NCI-H146 (cell line): ENCODE results near the gene WHRN.
A peak's percentile ranks its signal among the peaks of the same experiment; 100 is the strongest.

Source experiments
- DNase-seq: peaks from one replicate; lab custom pipeline; 2025; lab: John Stamatoyannopoulos, UW

Gene WHRN

DNA sequence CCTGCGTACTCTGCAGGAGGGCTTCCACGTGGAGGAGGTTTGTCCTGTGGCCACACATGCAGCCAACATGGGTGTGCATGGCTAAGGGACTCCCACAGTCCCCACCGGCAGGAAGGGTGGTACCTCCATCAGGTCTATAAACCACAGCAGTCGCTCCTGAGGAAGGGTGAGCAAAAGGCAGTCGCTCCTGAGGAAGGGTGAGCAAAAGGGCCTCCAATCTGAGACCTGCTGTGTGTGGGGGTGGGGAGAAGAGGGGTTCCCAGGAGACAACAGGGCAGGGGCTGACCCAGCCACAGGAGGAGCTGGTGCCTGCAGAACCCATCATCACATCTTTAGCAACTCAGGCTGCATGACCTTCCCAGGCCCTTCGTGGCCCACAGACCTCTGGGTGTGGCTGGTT is 87.2 kb downstream of the WHRN start:
- DNase-seq, result no peak

DNA sequence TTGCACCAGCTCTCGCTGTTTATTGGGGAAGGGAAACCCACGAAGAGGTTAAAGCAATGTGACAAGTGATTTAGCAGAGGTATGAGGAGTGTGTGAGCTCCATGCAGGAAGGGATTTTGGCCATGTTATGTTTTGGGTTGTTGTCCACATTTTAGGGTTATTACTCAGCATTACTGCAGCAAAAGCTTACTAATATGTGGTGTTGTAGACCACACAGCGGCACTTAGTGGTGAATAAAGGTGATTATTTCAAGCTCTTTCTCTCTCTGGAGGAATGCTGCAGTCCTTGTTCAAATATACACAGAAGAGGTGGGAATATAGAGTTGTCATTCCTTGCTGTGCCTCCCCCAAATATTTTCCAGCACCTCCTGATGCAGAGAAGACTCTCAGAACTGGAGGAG is 87.8 kb downstream of the WHRN start:
- DNase-seq, result no peak

DNA sequence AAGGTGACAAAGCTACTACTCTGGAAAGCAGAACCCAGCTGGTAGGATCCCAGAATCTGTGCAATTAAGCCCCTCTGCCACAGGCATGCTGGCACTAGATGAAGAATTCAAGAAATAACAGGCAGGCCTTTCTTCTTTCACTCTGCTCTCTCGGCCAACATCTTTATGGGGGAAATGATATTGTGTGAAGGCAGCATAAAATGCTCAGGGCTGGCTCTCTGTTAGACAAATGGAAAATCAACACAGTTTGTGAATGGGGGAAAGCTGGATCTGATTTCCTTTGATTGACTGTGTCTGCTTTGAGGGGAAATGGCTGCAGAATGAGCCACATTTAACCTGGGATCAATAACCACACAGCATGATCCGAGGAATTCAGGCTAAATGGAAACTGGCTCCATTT is 88.4 kb downstream of the WHRN start:
- no peak for DNase-seq

DNA sequence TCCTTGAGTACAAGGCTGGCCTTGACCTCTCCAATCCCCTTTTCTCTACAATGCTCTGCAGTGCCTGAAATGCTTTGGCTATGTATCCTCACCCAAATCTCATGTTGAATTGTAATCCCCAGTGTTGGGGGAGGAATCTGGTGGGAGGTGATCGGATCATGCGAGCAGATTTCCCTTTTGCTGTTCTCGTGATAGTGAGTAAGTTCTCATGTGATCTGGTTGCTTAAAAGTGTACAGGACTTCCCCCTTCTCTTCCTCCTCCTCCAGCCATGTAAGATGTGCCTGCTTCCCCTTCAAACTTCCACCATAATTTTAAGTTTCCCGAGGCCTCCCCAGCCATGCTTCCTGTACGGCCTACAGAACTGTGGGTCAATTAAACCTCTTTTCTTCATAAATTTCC is 89.0 kb downstream of the WHRN start:
- DNase-seq, result no peak

DNA sequence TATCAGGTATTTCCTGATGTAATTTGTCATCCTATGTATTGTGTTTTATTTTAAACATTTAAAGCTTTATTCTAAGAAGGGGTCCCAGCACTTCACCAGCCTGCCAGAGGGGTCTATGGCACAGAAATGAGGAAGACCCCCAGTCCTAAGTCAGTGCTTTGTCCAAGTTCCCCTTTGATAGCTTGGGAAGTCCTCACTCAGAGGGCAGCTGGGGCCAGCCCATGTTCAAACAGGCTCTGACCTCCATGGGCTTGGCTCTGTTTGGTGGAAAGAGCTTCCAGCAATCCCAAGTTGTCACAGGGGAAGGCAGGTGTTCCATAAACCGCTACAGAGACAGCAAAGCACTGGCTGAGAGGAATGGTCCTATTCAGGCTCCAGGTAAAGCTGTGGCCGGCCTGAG is 90.9 kb downstream of the WHRN start:
- DNase-seq, result no peak

DNA sequence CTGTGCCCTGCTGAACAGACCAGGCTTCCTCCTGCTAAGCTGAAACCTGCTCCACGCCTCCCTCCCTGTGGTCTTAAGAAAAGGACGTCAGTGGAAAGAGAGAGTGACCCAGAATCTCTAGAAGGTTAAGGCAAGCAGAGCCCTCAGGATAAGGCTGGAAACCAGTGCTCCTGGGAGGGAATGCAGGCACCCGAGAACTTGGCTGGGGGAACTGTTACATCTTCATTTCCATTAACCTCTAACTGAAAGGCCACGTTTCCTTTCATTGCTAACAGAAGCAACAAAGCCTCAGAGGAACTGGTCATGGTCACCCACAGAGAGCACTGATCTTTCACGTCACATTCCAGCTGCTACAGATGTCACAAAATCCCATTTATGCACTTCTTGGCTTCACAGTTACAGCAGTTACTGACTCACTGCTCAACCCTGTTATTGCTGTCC is 91.4 kb downstream of the WHRN start:
- no peak for DNase-seq

DNA sequence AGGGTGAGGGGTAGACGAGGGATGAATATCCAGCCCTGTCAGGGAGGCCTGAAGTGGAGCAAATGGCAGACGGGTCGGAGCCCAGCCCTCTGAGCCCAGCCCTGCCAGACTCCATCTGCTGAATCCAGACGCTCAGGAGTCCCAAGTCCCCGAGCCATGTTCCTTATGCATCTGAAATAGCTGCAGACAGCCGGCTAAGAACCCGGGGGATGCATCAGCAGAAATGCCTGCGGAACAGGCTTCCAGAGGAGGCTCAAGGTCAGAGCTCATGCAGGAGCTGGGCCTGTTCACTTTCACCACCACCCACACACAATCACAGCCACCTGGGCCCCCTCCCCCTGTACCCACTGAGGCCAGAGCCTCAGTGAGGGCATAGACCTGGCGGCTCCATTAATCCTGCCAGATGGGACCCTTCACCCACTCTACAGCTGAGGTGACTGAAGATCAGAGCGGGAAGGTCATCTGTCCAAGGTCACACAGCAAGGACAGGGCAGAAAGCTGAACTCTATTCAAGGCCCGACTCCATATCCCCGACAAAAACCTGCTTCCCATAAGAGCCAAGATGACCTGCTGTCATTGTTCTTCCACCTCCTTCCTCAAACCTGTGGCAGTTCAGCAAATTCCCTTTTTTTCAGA is 93.1 kb downstream of the WHRN start:
- no peak for DNase-seq

DNA sequence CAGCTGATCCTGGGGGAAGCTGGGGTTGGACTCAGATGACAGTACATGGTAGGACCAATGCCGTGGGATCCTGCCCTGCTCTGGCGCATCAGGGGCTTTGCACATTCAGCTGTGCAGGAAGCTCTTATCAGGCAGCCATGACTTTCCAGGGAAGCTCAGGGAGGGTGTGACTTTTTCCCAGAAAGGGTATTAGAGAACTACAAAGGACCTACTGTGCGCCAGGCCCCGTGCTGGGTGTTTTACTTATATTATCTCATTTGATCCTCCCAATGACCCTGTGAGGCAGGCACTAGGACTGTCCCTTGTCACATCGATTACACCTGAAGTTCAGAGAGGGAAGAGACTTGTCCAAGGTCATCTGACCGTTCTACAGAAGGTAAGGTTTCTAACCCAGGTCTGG is 93.8 kb downstream of the WHRN start:
- no peak for DNase-seq

DNA sequence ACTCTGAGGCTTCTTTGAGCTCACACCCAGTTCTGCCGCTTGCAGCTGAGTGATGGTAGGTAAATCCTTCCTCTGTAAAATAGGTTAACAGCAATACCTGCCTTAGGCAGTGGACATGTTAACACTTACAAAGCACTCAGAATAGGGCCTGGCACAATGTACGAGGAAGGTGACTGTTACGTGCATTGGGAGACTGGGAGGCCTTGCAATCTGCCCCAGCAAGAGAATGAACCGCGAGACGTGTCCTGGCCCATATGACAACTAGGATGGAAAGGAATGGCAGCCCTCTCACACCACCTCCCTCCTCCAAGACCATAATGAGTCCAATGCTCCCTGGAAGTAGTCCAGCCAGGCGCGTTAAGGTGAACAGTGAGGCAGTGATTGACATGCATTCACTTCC is 94.4 kb downstream of the WHRN start:
- no peak for DNase-seq

DNA sequence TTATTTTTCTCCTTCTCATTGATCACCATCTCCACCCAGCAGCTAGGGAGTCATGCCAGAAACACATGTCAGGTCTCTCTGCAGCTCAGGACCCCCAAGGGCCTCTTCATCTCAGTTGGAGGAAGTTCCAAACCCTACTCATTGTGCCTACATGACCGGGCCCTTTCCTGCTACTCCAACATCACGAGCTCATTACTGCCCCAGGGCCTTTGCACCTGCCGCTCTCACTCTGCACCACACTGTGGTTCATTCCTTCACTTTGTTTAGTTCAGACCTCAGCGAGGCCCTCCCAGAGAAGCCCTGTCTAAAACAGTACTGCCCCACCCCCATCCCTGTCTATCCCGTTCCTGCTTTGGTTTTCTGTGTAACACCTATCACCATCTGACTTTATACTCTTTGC is 95.4 kb downstream of the WHRN start:
- DNase-seq, result no peak

DNA sequence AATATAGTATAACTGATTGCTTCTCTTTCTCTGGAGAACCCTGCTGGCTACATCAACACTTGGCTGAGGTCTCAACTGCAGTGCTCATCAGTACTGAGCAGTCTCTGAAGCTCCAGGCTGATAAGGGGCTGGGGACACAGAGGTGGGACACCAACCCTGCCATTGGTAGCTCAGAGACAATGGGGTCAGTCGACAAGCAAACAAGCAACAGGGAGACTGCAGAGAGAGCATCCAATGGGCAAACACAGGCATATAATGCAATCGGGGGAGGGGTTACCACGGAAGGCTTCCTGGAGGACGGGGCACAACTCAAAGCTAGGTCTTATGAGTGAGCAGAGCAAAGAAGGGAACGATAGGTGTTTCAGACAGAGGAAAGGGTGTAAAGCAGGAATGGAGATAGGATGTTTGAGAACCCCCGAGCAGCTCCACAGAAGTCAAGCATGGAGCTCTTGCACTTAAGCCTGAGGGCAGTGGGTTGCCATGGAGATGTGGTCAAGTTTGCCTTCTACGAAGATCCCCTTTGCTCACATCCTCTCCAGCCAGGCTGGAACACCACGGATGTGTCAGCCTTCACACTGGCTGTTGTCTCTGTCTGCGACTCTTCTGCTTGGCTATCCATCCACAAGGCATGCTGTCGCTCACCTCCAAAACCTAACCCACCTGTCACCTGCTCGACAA is 96.0 kb downstream of the WHRN start:
- DNase-seq, result no peak

DNA sequence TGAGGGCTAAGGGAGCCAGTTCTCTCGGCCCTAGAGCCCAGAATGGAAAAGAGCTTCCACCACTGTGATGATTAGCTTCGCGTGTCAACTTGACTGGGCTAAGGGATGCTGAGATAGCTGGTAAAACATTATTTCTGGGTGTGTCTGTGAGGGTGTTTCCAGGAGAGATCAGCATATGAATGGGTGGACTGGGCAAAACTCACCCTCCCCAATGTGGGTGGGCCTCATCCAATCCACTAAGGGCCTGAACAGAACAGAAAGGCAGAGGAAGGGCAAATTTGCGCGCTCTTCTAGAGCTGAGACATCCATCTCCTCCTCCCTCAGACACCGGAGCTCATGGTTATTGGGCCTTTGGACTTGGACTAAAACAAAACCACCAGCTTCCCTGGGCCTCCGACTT is 96.6 kb downstream of the WHRN start:
- no peak for DNase-seq

DNA sequence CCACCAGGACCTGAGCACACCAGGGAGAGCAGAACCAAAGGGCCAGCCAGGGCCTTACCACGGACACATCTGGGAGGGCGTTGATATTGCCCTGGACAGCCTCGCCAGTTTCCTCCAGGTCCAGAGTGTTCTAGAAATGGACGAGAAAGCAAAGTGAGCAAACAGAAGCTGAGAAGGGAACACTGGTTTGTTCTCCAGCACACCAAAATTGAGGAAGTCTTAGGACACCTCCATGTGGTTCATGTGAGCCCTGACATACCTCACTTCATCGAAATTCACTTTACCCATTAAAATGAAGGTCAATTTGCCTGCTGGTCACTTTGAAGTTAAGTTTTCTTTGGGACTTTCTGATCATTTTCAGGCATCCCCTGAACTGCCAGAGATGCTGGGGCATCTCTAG is 97.4 kb downstream of the WHRN start:
- DNase-seq, result no peak

DNA sequence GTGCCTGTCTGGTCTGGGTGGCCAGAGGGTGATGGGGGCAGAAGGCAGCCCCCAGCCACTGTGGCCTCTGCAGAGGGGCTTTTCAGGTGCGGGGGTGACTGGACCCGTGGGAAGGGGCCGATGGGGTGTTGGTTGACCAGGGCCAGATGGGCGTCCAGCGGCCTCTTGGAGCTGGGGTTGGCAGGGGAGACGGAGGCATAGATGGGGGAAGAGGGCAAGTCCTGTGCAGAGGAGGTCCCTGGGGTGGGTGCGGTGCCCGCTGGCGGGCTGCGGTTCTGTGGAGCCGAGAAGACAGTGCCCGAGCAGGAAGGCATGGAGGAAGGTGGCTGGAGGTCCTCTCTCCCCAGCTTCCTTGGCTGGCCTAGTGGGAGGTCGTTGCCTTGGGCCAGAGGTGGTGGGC is 98.8 kb downstream of the WHRN start:
- no peak for DNase-seq

DNA sequence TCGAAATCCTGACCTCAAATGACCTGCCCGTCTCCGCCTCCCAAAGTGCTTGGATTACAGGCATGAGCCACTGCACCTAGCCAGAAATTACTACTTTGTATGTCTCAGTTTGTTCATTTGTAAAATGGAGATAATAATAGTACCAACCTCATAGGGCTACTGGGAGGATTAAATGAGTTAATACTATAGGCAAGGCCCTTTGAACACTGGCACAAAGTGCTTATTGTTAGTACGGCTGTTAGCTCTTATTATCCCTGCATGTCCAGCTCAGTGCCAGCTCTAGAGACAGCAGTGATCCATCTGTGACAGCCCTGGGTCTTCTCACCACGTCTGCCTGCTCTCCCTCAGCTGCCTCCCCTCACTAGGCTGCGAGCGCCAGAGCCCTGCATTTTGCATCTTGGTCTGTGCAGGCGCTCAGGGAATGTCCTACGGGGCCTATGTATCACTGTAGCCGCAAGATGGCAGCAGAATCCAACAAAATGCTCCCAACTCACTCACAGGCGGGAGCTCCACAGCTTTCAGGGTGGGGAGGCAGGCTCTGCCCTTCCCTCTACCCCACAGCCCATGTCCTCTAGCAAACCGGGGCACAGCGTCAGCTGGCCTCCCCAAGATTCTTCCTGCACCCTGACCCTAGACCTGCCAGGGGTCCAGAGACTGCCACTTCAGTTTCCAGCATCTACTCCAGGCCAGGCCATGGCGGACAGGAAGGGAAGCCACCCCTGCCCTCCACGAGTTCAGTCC is 99.8 kb downstream of the WHRN start:
- DNase-seq, result peak; percentile 49

DNA sequence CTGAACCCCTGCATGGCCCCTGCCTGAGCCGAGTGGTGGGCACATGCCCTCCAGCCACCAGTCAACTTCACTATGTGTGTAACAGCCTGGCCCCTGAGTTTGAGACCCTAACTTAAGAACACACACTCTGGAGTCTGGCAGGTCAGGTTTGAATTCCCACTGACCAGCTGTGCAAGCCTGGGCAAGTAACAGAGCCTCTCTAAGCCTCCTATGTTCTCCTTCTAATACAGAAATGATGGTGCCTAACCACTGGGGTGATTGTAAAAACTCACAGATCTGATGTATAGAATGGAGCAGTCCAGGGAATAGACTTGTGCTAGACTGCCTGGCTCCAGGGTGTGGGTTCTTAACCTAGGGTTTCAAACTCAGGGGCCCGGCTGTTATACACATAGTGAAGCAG is 100.7 kb downstream of the WHRN start:
- no peak for DNase-seq

DNA sequence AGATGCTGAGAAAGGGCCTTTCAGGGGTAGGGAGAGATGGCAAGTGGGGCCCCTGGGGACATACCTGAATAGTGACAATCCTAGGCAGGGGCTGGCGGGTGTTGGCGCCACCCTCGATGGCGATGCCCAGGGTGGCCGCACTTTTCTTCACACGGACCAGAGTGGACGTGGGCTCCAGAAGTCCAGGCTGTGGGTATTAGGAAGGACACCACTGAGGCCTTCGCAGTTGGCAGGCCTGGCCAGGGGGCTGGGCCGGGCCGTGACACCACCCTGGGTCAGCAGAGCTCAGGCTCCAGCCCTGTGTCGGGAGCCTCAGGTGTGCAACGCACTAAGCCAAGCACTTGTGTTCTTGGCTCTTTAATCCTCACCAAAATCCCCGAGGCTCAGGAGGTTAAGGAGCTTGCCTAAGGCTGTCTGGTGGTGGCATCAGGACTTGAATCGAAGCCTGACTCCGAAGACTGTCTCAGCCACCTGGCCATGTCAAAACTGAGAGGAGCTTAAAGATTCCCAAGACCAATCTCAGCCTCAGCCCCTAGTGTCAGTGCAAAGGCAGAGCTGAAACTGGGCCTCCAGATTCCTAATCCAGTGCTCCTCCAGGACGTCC is 102.0 kb downstream of the WHRN start:
- no peak for DNase-seq

DNA sequence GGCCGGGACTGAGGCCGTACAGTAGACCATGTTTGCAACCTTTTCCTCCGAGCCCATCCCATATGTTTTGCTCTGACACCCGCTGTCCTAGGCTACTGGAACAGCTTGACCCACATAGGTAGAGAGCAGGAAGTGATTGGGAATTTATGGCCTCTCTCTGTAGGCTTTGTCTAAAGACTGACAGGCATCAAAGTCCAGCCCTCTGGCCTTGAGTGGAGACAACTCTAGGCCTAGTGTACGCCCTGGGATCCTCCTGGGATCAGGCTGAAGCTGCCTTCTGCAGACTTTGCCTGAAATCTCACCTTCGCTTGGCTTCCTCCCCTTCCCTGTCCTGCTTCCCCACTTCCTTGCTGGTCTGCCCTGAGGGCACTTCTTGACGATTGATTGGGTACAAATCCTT is 103.9 kb downstream of the WHRN start:
- DNase-seq, result no peak

DNA sequence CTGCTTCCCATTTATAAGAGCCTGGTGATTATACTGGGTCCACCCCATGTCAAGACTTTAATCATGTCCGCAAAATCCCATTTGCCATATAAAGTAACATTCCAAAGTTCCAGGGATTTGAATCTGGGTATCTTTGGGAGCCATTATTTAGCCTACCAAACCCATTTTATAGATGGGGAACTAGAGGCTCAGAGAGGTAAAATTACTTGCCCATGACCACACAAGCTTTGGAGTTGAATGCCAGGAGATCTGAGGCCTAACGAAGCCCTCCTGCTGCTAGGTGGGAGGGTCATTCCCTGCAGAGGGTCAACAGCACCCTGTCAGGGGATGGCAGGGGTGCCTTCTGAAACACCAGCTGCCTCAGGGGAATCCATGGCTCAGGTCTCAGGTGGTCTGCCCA is 104.5 kb downstream of the WHRN start:
- no peak for DNase-seq

DNA sequence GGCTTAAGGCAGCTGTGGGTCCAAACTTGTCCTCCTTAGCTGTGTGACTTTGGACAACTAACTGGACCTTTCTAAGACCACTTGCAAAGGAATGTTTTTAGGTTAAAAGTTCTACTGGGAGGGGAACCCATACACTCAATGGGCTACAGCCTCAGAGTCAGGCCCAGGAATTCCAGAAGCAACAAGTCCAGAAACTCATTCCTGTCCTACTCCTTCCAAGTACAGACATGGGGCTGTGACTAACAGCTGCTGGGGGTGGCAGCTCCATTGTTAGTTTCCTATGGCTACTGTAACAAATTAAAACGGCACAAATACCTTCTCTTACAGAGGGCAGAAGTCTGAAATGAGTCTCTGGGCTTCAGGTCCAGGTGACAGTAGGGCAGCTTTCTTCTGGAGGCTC is 105.1 kb downstream of the WHRN start:
- no peak for DNase-seq

DNA sequence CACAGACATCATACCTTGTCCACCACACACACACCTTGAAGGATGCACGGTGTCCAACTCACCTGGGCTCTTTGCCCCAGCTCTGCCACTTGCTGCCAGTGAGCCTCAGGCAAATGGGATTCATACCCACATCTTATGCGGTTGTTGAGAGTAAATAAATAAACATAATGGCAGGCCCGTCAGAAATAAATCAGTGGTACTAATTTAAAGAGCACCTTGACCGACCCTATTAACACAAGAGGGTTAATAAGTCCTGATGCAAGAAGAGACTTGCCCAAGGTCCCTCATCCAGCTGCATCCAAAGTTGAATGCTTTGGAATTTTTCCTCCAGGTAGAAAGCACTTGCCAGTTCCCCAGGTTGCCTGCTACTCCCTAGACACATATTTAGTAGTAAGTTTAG is 105.9 kb downstream of the WHRN start:
- DNase-seq, result no peak

DNA sequence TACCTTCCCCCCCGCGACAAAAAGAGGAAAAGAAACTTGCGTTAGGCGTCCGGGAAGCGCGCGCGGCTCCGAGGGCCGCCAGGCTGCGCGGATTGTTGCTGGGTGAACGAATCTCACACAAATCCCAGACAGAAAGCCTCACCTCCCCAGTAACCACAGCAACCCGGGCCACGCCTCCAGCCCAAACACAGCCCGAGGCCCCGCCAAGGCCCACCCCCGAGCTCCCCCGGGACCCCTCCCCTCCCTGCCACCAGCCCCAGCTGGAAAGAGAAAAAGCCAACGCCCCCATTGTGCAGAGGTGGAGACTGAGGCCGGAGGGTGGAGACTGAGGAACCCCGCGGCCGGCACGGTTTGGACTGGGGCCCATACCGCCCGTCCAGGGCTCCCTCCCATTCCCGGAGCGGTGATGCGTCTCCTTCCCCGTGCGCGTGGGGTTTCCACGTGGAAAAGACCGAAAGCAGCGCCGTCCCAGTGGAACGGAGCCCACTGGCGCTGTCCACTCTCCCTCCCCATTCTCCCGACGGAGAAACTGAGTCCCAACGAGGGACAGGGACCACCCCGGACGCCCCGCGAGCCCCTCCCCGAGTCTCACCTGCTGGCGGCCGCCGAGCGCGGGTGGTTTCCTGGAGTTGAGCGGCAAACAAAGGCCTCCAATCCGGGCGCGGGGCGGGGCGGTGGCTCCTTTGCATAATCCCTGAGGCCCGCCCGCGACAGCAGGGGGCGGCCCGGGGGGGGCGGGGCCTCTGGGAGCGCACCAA is 107.2 kb downstream of the WHRN start:
- DNase-seq, result peak; percentile 89
